ENCODE results near the gene C6orf132.

Gene C6orf132

GRCh38 chr6:42135161-42135560, 7.3 kb downstream of the C6orf132 start:
- no peak overlapping the region for H3K4me3 Mint-ChIP-seq
- H3K36me3 Mint-ChIP-seq = no peaks in the 10 kb centered on the region
- H3K27ac Mint-ChIP-seq = no peak overlapping the region
- H3K9me3 Mint-ChIP-seq = no peaks in the 10 kb centered on the region
- CTCF ChIA-PET = no interaction called here
- H3K4me1 Mint-ChIP-seq = peaks cover 3% of the 10 kb centered on the region
- DNase-seq = no peak
- H3K27me3 Mint-ChIP-seq = peaks cover 31% of the 10 kb centered on the region

GRCh38 chr6:42133926-42134325, 8.5 kb downstream of the C6orf132 start:
- Mint-ChIP-seq H3K27ac (no peak overlapping the region), H3K9me3 (no peaks in the 10 kb centered on the region), H3K27me3 (peaks cover 26% of the 10 kb centered on the region), H3K36me3 (no peaks in the 10 kb centered on the region), H3K4me1 (peaks cover 3% of the 10 kb centered on the region), H3K4me3 (no peak overlapping the region)
- DNase-seq = no peak
- CTCF ChIA-PET = no interaction called here

- Mint-ChIP-seq H3K9me3 (no peaks in the 10 kb centered on the region), H3K4me3 (no peak overlapping the region), H3K27ac (no peak overlapping the region), H3K27me3 (peaks cover 23% of the 10 kb centered on the region), H3K4me1 (peaks cover 2% of the 10 kb centered on the region), H3K36me3 (no peaks in the 10 kb centered on the region)
- no peak for DNase-seq
- CTCF ChIA-PET = no interaction called here
Measured at GRCh38 chr6:42131531-42131930, 10.9 kb downstream of the C6orf132 start.

GRCh38 chr6:42129360-42129676, 13.1 kb downstream of the C6orf132 start:
- DNase-seq = no peak
- Mint-ChIP-seq H3K4me1 (no peaks in the 10 kb centered on the region), H3K36me3 (no peaks in the 10 kb centered on the region), H3K27me3 (peaks cover 19% of the 10 kb centered on the region), H3K27ac (no peak overlapping the region), H3K9me3 (no peaks in the 10 kb centered on the region), H3K4me3 (no peak overlapping the region)
- CTCF ChIA-PET = no interaction called here

- no peaks in the 10 kb centered on the region for H3K4me1 Mint-ChIP-seq
- CTCF ChIA-PET = interaction anchor here (0.7 to 1.6 kb wide), 3 partner anchors 9 to 1015 kb away, joined by 3 to 6 read pairs (median 3); no protein-coding TSS in a partner anchor
- H3K9me3 Mint-ChIP-seq = no peaks in the 10 kb centered on the region
- peaks cover 19% of the 10 kb centered on the region for H3K27me3 Mint-ChIP-seq
- H3K4me3 Mint-ChIP-seq = no peak overlapping the region
- no peak for DNase-seq
- H3K27ac Mint-ChIP-seq = no peak overlapping the region
- no peaks in the 10 kb centered on the region for H3K36me3 Mint-ChIP-seq
Measured at GRCh38 chr6:42128460-42129359, 13.7 kb downstream of the C6orf132 start.

GRCh38 chr6:42125663-42126062, 16.8 kb downstream of the C6orf132 start:
- H3K36me3 Mint-ChIP-seq = no peaks in the 10 kb centered on the region
- peaks cover 18% of the 10 kb centered on the region for H3K27me3 Mint-ChIP-seq
- no peak overlapping the region for H3K4me3 Mint-ChIP-seq
- H3K27ac Mint-ChIP-seq = no peak overlapping the region
- no peaks in the 10 kb centered on the region for H3K4me1 Mint-ChIP-seq
- no peak for DNase-seq
- CTCF ChIA-PET = no interaction called here
- no peaks in the 10 kb centered on the region for H3K9me3 Mint-ChIP-seq

GRCh38 chr6:42125231-42125630, 17.2 kb downstream of the C6orf132 start:
- DNase-seq = no peak
- CTCF ChIA-PET = no interaction called here
- Mint-ChIP-seq H3K36me3 (no peaks in the 10 kb centered on the region), H3K27me3 (peaks cover 18% of the 10 kb centered on the region), H3K4me1 (no peaks in the 10 kb centered on the region), H3K27ac (no peak overlapping the region), H3K4me3 (no peak overlapping the region), H3K9me3 (no peaks in the 10 kb centered on the region)

- H3K36me3 Mint-ChIP-seq = no peaks in the 10 kb centered on the region
- DNase-seq = no peak
- CTCF ChIA-PET = interaction anchor here (1.0 kb wide), 1 partner anchor 20 kb away, joined by 4 read pairs; no protein-coding TSS in a partner anchor
- no peaks in the 10 kb centered on the region for H3K9me3 Mint-ChIP-seq
- no peaks in the 10 kb centered on the region for H3K4me1 Mint-ChIP-seq
- H3K27ac Mint-ChIP-seq = no peak overlapping the region
- no peak overlapping the region for H3K4me3 Mint-ChIP-seq
- peaks cover 14% of the 10 kb centered on the region for H3K27me3 Mint-ChIP-seq
Measured at GRCh38 chr6:42124223-42124836, 18.1 kb downstream of the C6orf132 start.

- no peak overlapping the region for H3K4me3 Mint-ChIP-seq
- no peak overlapping the region for H3K27ac Mint-ChIP-seq
- peaks cover 10% of the 10 kb centered on the region for H3K27me3 Mint-ChIP-seq
- no peak for DNase-seq
- no peaks in the 10 kb centered on the region for H3K36me3 Mint-ChIP-seq
- H3K9me3 Mint-ChIP-seq = no peaks in the 10 kb centered on the region
- CTCF ChIA-PET = interaction anchor here (1.0 kb wide), 1 partner anchor 19 kb away, joined by 4 read pairs; no protein-coding TSS in a partner anchor
- no peaks in the 10 kb centered on the region for H3K4me1 Mint-ChIP-seq
Measured at GRCh38 chr6:42123379-42124103, 18.9 kb downstream of the C6orf132 start.

- Mint-ChIP-seq H3K4me3 (no peak overlapping the region), H3K27ac (no peak overlapping the region), H3K36me3 (no peaks in the 10 kb centered on the region), H3K9me3 (no peaks in the 10 kb centered on the region), H3K4me1 (no peaks in the 10 kb centered on the region), H3K27me3 (peaks cover 20% of the 10 kb centered on the region)
- no peak for DNase-seq
- CTCF ChIA-PET = no interaction called here
Measured at GRCh38 chr6:42120895-42121865, 21.2 kb downstream of the C6orf132 start.

- no peak for DNase-seq
- H3K9me3 Mint-ChIP-seq = no peaks in the 10 kb centered on the region
- no peak overlapping the region for H3K27ac Mint-ChIP-seq
- H3K4me1 Mint-ChIP-seq = no peaks in the 10 kb centered on the region
- no peaks in the 10 kb centered on the region for H3K36me3 Mint-ChIP-seq
- peaks cover 27% of the 10 kb centered on the region for H3K27me3 Mint-ChIP-seq
- CTCF ChIA-PET = interaction anchor here (1.0 kb wide), 1 partner anchor 14 kb away, joined by 5 read pairs; no protein-coding TSS in a partner anchor
- no peak overlapping the region for H3K4me3 Mint-ChIP-seq
Measured at GRCh38 chr6:42118162-42119001, 24.0 kb downstream of the C6orf132 start.

GRCh38 chr6:42117843-42118161, 24.6 kb downstream of the C6orf132 start:
- Mint-ChIP-seq H3K9me3 (no peaks in the 10 kb centered on the region), H3K4me3 (no peak overlapping the region), H3K4me1 (no peaks in the 10 kb centered on the region), H3K27me3 (peaks cover 24% of the 10 kb centered on the region), H3K27ac (no peak overlapping the region), H3K36me3 (no peaks in the 10 kb centered on the region)
- CTCF ChIA-PET = interaction anchor here (1.0 kb wide), 1 partner anchor 13 kb away, joined by 5 read pairs; no protein-coding TSS in a partner anchor
- no peak for DNase-seq
